SK-N-SH treated with all-trans-retinoic acid at 6 μM for 48 hours (cell line): Measurements from ENCODE around the gene BCL3.

Experiments
- SNAI2 ChIP-seq: fragments of 250-450 bp; sonication (Bioruptor Pico); IDR thresholded peaks from 2 replicates; pipeline ENCODE4 v1.5.0; 2020; ENCODE audit warnings: mild to moderate bottlenecking, moderate library complexity
- TCF4 ChIP-seq: fragments of 250-450 bp; sonication (Bioruptor Pico); IDR thresholded peaks from 2 replicates; pipeline ENCODE4 v1.8.0; 2021; ENCODE audit warnings: mild to moderate bottlenecking, moderate library complexity, borderline replicate concordance

GRCh38 chr19:44710483-44710882, 38.0 kb upstream of the BCL3 start:
- TF ChIP-seq TCF4 (CRISPR knock-in tag) = no peak
- TF ChIP-seq SNAI2 (CRISPR knock-in tag) = no peak
